IPS-NIHi7 (cell line): Measurements from ENCODE around the gene ALK.

ENCODE experiments used
- DNase-seq: peaks from one replicate; pipeline ENCODE4 v3.0.0; 2012; ENCODE audit warnings: mixed read lengths; ENCODE audit errors: extremely low spot score

ALK gene

GRCh38 chr2:29452036-29452435 lies 469.4 kb downstream of the ALK start:
- no peak for DNase-seq

- DNase-seq: no peak
Observed at GRCh38 chr2:29450596-29451222, 470.7 kb downstream of the ALK start.

- DNase-seq: no peak
Observed at GRCh38 chr2:29449499-29449898, 471.9 kb downstream of the ALK start.

- DNase-seq: no peak
Observed at GRCh38 chr2:29448096-29448688, 473.2 kb downstream of the ALK start.

- DNase-seq: no peak
Observed at GRCh38 chr2:29447513-29447912, 473.9 kb downstream of the ALK start.

- DNase-seq: no peak
Observed at GRCh38 chr2:29446847-29447246, 474.5 kb downstream of the ALK start.

GRCh38 chr2:29444150-29444549 lies 477.2 kb downstream of the ALK start:
- DNase-seq: no peak

- no peak for DNase-seq
Observed at GRCh38 chr2:29443627-29444026, 477.8 kb downstream of the ALK start.

- no peak for DNase-seq
Observed at GRCh38 chr2:29443151-29443550, 478.2 kb downstream of the ALK start.

GRCh38 chr2:29440921-29441623 lies 480.3 kb downstream of the ALK start:
- DNase-seq: no peak

GRCh38 chr2:29433920-29434319 lies 487.5 kb downstream of the ALK start:
- DNase-seq: no peak

GRCh38 chr2:29433128-29433527 lies 488.3 kb downstream of the ALK start:
- DNase-seq: no peak

GRCh38 chr2:29431485-29431884 lies 489.9 kb downstream of the ALK start:
- no peak for DNase-seq

GRCh38 chr2:29430382-29431112 lies 490.8 kb downstream of the ALK start:
- DNase-seq: no peak

- DNase-seq: no peak
Observed at GRCh38 chr2:29426354-29426753, 495.0 kb downstream of the ALK start.

GRCh38 chr2:29425866-29426265 lies 495.5 kb downstream of the ALK start:
- DNase-seq: no peak

GRCh38 chr2:29423061-29423666 lies 498.2 kb downstream of the ALK start:
- DNase-seq: no peak

- DNase-seq: no peak
Observed at GRCh38 chr2:29420999-29421782, 500.2 kb downstream of the ALK start.

GRCh38 chr2:29420464-29420863 lies 500.9 kb downstream of the ALK start:
- DNase-seq: no peak

GRCh38 chr2:29417630-29418029 lies 503.8 kb downstream of the ALK start:
- no peak for DNase-seq

GRCh38 chr2:29412197-29412925 lies 509.0 kb downstream of the ALK start:
- DNase-seq: no peak
